Left lung (tissue), 10 donors: ENCODE data around the gene SYT6. TPM values are rescaled to one million over a fixed set of nuclear protein-coding genes. Genes with fewer than 3 reads are reported as not detected.

Source experiments
- ATAC-seq: fragments of 200-7000 bp; cut with Tn5 transposase; one replicate; pipeline ENCODE4 v1.9.1; 2020; ENCODE audit warnings: moderate library complexity
- DNase-seq, 4 donors: peaks; one replicate each; pipeline ENCODE4 v3.0.0-alpha.2; 2013 to 2020
- H3K27ac ChIP-seq, 2 donors: fragments of 200-600 bp; sonication (generic) in 1 of 2; one replicate each; pipeline versions ENCODE4 v1.5.0 to v1.8.0; 2020 to 2021
- H3K27me3 ChIP-seq, 2 donors: fragments of 200-600 bp; sonication (generic) in 1 of 2; one replicate each; pipeline versions ENCODE4 v1.5.0 to v1.8.0; 2020 to 2021
- H3K36me3 ChIP-seq, 2 donors: fragments of 200-600 bp; sonication (generic) in 1 of 2; one replicate each; pipeline versions ENCODE4 v1.5.0 to v1.8.0; 2020 to 2021
- H3K4me1 ChIP-seq, 2 donors: fragments of 200-600 bp; one replicate each; pipeline ENCODE4 v1.8.0; 2021
- H3K4me3 ChIP-seq, 2 donors: fragments of 200-600 bp; sonication (generic) in 1 of 2; one replicate each; pipeline versions ENCODE4 v1.5.0 to v1.8.0; 2020 to 2021; ENCODE audit warnings: mild to moderate bottlenecking in 1 of 2
- H3K9me3 ChIP-seq, 2 donors: fragments of 200-600 bp; sonication (generic) in 1 of 2; one replicate each; pipeline versions ENCODE4 v1.5.0 to v1.8.0; 2020 to 2021
- intact Hi-C, 2 donors: fragments of 100-400 bp; cut with DNase I; formaldehyde crosslinking; loops; one replicate each; pipeline versions ENCODE4 v1.11.2 to v1.14.2; 2022
- polyA plus RNA-seq, 6 donors: library from polyadenylated mRNA; unstranded; fragments of 120-200 nt; gene quantifications; one replicate each; pipeline ENCODE4 v1.2.1, GENCODE V29; 2013; ENCODE audit not compliant: insufficient read length in 6 of 6
- total RNA-seq, 2 donors: library from RNA; stranded (reverse); fragmentation: NEBNext Ultra II Directional; extraction: Animal tissue kit (Norgen Biotek cat#: 25700); gene quantifications; one replicate each; pipeline ENCODE4 v1.2.1, GENCODE V29; 2021
- TF ChIP-seq, protein P1 (sequence below), 2 donors: fragments of 200-600 bp; sonication (generic) in 1 of 2; IDR thresholded peaks; one replicate each; pipeline versions ENCODE4 v1.5.0 to v1.8.0; 2021; ENCODE audit warnings: antibody characterized with exemption in 2 of 2
- donor health status: DM: no; HTN: yes; CAD: no.
- donor health status: DM: no; HTN: no; CAD: no.

SYT6 gene
- total and polyA plus RNA-seq, 8 donors = 10.9 to 21.9 (median 12.6) TPM; not detected in 2

DNA sequence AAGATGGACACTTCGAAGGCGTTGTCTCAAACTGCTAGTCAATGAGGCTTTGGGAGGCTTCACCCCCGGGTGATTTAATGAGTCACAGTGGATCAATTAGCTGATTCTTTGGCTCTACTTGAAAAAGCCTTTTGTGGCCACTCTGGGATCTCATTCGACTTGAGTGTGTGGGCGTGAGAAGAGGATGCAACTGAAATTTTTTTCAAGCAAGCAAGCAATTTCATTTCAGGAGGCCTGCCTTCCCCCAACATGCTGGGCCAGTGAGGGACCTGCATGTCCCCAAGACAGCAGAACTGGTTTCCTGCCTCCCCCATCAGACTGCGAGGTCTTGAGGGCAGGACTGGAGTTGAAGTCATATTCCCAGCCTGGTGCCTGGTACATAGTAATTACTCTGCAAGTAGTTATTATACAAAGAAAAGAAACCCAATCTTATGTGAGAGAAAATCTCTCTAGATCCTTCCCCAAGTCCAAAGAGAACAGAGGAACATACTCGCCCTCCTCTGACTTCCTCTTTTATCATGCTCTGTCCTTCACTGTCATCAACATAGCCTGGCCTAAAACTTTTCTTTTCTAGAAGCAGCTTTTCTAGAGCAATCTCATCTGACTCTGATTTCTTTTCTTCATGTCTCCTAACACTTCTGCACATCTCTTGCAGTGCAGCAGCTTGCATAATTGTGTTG lies 22.7 kb downstream of the SYT6 start:
- Histone ChIP-seq H3K27me3 (peaks cover 0 to 2% of the 10 kb centered on the region in 2 donors), H3K27ac (no peak overlapping the region), H3K36me3 (no peaks in the 10 kb centered on the region), H3K4me3 (no peak overlapping the region), H3K9me3 (no peaks in the 10 kb centered on the region), H3K4me1 (peaks cover 0 to 7% of the 10 kb centered on the region in 2 donors)
- intact Hi-C loops = no loop called here
- TF ChIP-seq, protein P1, sequence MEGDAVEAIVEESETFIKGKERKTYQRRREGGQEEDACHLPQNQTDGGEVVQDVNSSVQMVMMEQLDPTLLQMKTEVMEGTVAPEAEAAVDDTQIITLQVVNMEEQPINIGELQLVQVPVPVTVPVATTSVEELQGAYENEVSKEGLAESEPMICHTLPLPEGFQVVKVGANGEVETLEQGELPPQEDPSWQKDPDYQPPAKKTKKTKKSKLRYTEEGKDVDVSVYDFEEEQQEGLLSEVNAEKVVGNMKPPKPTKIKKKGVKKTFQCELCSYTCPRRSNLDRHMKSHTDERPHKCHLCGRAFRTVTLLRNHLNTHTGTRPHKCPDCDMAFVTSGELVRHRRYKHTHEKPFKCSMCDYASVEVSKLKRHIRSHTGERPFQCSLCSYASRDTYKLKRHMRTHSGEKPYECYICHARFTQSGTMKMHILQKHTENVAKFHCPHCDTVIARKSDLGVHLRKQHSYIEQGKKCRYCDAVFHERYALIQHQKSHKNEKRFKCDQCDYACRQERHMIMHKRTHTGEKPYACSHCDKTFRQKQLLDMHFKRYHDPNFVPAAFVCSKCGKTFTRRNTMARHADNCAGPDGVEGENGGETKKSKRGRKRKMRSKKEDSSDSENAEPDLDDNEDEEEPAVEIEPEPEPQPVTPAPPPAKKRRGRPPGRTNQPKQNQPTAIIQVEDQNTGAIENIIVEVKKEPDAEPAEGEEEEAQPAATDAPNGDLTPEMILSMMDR (IDR thresholded peaks at IDR 0.05) = no peak
- DNase-seq (no peak), ATAC-seq (peak; percentile 29)

DNA sequence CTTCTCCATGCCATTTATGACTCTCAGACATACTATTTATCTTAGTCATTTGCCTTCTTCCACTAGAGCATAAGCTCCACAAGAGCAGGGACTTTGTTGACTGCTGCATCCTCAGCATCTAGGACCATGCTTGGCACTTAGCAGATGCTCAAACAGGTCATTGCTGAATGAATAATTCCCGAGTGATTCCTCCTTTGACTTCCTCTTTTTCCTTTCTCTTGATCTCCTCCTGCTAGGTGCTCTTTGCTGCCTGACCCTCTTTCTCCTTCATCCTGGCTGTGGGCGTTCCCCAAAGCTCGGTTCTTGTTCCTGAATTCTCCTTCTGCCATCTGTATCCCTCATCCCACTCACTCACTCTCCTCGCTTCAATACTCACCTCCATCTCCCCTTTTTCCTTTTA lies 23.5 kb downstream of the SYT6 start:
- no peak overlapping the region for H3K27ac ChIP-seq
- no peak for ATAC-seq
- H3K4me1 ChIP-seq = peaks cover 0 to 7% of the 10 kb centered on the region in 2 donors
- TF ChIP-seq, protein P1 (IDR thresholded peaks at IDR 0.05) = no peak
- no peaks in the 10 kb centered on the region for H3K36me3 ChIP-seq
- intact Hi-C loops = no loop called here
- DNase-seq = no peak
- no peak overlapping the region for H3K4me3 ChIP-seq
- no peaks in the 10 kb centered on the region for H3K27me3 ChIP-seq
- H3K9me3 ChIP-seq = no peaks in the 10 kb centered on the region

DNA sequence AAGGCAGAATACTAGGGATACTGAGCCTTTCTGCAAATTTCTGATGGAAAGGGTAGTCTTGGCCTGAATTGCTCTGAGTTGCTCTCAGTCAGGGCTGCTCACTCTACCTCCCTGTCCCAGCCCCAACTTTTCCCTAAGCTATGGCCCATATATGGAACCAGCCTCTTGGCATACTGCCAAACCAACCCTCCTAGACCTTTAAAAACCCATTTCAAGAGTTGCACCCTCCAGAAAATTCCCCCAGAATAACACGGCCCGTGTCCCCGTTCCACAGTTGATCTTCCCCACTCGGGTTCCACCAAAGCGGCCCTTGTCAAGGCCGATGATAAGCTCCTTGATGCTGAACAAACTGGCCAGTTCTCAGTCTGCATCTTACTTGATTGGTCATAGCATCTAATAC lies 25.4 kb downstream of the SYT6 start:
- no peaks in the 10 kb centered on the region for H3K27me3 ChIP-seq
- H3K36me3 ChIP-seq = no peaks in the 10 kb centered on the region
- no peak for DNase-seq
- peaks cover 0 to 7% of the 10 kb centered on the region in 2 donors for H3K4me1 ChIP-seq
- no peak overlapping the region for H3K4me3 ChIP-seq
- no peaks in the 10 kb centered on the region for H3K9me3 ChIP-seq
- no peak overlapping the region for H3K27ac ChIP-seq
- intact Hi-C loops = no loop called here
- TF ChIP-seq, protein P1 (IDR thresholded peaks at IDR 0.05) = no peak
- ATAC-seq = no peak

DNA sequence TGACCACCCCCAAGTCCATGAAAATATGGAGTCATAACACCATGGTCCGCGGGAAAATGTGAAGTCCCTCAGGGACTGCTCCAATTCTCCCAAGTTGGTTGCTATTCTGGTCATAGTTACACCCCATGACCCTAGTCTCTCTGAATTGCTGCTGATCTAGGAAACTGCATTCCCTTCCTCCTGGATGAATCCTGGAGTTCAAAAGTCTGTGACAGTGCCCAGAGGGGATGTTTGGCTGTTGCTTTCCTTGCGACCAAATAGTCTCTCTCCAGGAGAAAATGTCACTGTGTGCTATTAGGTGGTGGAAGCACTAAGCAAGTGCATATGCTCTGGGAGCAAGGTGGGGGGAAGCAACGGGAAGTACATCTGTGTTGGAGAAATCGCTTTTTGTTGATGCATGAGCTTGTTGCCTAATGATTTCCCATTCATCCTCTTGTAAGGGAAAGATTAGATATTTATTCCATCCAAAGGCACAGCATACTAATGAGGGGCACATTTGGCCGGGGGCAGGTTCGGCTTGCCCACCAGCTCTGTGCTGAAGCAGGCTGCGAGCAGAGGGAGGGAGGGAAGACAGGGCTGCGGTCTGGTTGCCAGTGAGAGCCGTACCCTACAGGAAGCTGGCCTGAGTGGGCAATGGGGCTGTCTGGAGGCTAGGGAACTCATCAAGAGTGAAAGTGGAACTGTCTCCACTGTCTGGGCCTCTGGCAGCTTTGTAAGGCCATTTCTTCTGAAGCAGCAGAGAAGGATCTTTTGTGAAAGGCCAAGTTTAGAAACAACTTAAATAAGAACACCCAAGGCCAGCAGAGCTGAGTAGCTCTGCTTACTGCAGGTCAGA lies 27.2 kb downstream of the SYT6 start:
- TF ChIP-seq, protein P1 (IDR thresholded peaks at IDR 0.05) = no peak
- Histone ChIP-seq H3K27me3 (no peaks in the 10 kb centered on the region), H3K36me3 (no peaks in the 10 kb centered on the region), H3K27ac (peak overlapping the region; percentile 39), H3K4me3 (no peak overlapping the region), H3K4me1 (peaks cover 0 to 7% of the 10 kb centered on the region in 2 donors), H3K9me3 (no peaks in the 10 kb centered on the region)
- intact Hi-C loops = no loop called here
- DNase-seq (peak in 1 of 4 donors; percentile 53), ATAC-seq (peak; percentile 76)

DNA sequence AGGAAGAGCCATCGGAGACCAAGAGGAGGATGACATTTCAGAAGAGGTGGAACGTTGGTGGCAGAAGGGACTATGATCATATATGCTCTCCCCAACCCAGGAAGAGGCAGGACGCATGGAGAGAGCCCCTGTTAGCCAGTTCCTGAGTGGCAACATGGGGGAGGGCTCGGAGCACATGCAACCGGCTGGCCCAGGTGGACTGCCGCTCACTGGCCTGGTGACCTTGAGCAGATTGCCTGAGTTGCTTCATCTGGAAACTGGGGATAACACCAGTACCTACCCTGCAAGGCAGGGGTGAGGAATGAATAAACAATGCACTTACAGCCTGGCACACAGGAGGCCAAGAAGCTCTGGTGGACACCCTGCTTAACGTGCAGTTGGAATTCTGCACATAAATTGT lies 29.0 kb downstream of the SYT6 start:
- no peaks in the 10 kb centered on the region for H3K9me3 ChIP-seq
- no peak overlapping the region for H3K27ac ChIP-seq
- no peaks in the 10 kb centered on the region for H3K36me3 ChIP-seq
- H3K27me3 ChIP-seq = no peaks in the 10 kb centered on the region
- no peak overlapping the region for H3K4me3 ChIP-seq
- intact Hi-C loops = no loop called here
- H3K4me1 ChIP-seq = peaks cover 0 to 7% of the 10 kb centered on the region in 2 donors
- DNase-seq = no peak
- TF ChIP-seq, protein P1 (IDR thresholded peaks at IDR 0.05) = no peak
- ATAC-seq = no peak
